HL-60 (cell line): Measurements from ENCODE around the gene SELENOH.

Experiments
- GABPA ChIP-seq: IDR thresholded peaks from 2 replicates; pipeline ENCODE4 v1.6.1; 2012; ENCODE audit warnings: low read depth
- POLR2AphosphoS5 ChIP-seq: IDR thresholded peaks from 2 replicates; pipeline ENCODE4 v1.6.1; 2012; ENCODE audit warnings: low read depth
- SPI1 ChIP-seq: IDR thresholded peaks from 2 replicates; pipeline ENCODE4 v1.6.1; 2012; ENCODE audit warnings: low read depth, mild to moderate bottlenecking, borderline replicate concordance
- TF ChIP-seq, protein P1 (sequence below): IDR thresholded peaks from 2 replicates; pipeline ENCODE4 v1.6.1; 2012; ENCODE audit warnings: low read depth; ENCODE audit not compliant: insufficient replicate concordance
- TF ChIP-seq, protein P2 (sequence below): IDR thresholded peaks from one replicate; pipeline ENCODE4 v1.5.1; 2011; ENCODE audit warnings: low read length, control low read depth, inconsistent platforms; ENCODE audit not compliant: insufficient read depth

DNA sequence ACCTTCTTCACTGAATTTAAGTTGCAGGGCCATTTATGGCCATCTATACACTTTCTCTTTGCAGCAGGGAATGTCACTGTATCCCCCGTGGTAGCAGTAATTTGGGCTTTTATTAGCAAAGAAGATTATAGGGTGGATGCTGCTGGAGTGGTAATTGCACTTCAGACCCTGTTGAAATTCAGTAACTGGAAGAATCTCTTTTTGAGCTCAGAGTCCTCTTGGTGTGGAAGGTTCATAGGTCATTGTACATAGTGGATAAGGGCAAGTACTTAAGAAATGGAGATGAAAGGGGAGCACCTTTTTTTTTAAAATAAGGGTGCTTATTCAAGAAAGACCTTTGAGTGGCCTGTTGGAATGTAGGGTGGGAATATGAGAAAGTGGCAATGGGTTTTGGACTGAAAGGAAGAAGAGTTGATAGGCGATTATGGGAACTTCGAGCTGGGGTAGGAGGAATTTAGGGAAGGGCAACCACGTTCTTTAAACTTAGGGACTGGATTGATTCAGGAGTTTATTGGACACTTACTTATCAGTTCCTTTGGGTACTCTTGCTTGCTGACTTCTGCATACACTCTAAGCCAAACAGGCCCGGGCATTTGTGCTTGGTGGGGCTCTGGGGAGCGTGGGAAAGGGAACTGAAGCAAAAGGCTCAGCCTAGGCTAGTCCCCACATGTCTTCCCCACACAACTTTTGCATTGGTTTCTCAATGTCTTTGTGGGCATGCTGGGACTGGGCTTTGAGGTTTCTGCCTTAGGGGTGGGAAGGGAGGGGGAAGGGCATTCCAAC, 46.8 kb downstream of the SELENOH start:
- TF ChIP-seq, protein P1, sequence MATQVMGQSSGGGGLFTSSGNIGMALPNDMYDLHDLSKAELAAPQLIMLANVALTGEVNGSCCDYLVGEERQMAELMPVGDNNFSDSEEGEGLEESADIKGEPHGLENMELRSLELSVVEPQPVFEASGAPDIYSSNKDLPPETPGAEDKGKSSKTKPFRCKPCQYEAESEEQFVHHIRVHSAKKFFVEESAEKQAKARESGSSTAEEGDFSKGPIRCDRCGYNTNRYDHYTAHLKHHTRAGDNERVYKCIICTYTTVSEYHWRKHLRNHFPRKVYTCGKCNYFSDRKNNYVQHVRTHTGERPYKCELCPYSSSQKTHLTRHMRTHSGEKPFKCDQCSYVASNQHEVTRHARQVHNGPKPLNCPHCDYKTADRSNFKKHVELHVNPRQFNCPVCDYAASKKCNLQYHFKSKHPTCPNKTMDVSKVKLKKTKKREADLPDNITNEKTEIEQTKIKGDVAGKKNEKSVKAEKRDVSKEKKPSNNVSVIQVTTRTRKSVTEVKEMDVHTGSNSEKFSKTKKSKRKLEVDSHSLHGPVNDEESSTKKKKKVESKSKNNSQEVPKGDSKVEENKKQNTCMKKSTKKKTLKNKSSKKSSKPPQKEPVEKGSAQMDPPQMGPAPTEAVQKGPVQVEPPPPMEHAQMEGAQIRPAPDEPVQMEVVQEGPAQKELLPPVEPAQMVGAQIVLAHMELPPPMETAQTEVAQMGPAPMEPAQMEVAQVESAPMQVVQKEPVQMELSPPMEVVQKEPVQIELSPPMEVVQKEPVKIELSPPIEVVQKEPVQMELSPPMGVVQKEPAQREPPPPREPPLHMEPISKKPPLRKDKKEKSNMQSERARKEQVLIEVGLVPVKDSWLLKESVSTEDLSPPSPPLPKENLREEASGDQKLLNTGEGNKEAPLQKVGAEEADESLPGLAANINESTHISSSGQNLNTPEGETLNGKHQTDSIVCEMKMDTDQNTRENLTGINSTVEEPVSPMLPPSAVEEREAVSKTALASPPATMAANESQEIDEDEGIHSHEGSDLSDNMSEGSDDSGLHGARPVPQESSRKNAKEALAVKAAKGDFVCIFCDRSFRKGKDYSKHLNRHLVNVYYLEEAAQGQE = no peak
- TF ChIP-seq, protein P2, sequence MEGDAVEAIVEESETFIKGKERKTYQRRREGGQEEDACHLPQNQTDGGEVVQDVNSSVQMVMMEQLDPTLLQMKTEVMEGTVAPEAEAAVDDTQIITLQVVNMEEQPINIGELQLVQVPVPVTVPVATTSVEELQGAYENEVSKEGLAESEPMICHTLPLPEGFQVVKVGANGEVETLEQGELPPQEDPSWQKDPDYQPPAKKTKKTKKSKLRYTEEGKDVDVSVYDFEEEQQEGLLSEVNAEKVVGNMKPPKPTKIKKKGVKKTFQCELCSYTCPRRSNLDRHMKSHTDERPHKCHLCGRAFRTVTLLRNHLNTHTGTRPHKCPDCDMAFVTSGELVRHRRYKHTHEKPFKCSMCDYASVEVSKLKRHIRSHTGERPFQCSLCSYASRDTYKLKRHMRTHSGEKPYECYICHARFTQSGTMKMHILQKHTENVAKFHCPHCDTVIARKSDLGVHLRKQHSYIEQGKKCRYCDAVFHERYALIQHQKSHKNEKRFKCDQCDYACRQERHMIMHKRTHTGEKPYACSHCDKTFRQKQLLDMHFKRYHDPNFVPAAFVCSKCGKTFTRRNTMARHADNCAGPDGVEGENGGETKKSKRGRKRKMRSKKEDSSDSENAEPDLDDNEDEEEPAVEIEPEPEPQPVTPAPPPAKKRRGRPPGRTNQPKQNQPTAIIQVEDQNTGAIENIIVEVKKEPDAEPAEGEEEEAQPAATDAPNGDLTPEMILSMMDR = no peak
- TF ChIP-seq GABPA (no peak), SPI1 (peak; percentile 72), POLR2AphosphoS5 (peak; percentile 71; the same call in 1 of the 2 replicates)
